HG03135 (cell line): Measurements from ENCODE around the gene PRSS50.
"Not testable (repeated sequence)": the region's sequence is repeated elsewhere in the genome, so short reads cannot be mapped to it uniquely, and the experiment has no call there.

Experiments used
- ATAC-seq: cut with Tn5 transposase; IDR thresholded peaks from one replicate; pipeline ENCODE4 v1.9.1; 2021; ENCODE audit warnings: mild to moderate bottlenecking, moderate library complexity; ENCODE audit not compliant: unreplicated experiment

Gene PRSS50

DNA sequence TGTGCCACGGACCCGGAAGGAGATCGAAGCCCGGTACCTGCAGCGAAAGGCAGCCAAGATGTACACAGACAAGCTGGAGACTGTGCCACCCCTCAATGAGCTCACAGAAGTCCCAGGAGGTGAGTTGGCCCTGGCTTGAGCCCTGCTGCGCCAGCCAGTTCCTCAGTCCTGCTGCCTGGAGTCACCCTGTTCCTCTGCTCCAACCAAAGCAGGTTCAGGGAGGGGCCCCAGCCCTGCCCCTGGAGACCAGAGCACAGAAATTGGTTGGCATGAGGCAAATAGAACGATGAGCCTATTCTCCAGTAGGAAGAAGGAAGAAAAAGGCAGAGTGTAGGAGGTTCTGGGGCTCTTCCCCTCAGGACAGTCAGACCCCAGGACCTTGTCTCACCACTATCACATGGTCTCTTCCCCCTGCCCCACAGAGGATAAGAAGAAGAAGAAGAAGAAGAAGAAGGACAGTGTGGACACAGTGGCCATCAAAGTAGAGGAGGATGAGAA, 8.5 kb downstream of the PRSS50 start:
- no peak for ATAC-seq

DNA sequence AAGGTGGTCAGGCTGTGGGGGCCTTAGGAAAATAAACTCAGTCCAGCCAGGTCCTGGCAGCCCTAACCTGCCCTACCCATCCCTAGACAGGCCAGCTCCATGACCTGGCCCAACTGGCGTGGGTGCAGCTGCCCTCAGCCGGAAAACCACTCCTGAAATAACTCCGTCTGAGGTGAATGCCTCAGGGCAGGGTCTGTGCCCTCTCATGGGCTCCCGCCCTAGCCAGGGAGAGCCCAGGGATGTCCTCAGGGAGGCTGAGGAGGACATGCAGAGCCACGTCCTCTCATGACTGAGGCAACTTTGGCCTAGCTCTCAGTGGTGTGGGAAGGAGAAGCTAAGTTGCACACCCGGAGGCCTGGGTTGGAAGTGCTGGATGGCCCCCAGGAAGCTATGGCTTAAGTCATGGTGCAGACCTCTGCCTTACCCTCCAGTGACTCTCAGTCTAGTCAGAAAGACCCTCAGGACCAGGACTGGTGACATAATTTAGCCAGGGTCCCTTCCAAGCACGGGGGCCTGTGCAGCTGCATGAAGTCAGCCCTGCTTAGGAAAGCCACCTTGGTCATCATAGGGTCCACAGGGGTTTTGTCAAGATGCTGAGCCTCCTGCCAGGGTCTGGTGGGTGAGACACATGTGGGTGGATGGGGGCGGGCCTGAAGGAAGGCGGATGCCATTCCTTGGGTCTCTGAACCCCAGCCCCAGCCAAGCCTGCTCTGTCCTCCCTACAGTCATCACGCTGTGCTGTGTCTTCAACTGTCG, 9.1 kb downstream of the PRSS50 start:
- ATAC-seq, result no peak

DNA sequence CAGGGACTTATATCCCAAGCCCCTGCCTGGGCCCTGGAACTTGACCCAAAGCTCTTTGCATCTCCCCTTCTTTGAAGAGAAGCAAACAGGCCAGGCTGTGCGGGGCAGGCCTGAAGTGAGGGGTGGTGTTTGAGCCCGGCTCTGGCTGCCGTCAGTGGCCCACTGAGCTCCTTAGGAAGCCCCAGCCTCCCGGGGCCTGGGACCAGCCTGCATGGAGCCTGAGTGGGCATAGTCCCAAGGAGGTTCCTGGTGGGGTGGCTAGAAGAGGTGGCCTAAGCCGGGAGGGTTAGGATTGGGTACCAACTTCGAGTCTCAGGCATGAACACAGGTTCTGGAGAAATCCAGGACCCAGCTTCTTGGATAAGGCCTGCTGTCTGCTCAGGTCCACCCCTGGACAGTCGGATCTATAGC, 10.1 kb downstream of the PRSS50 start:
- no peak for ATAC-seq

- ATAC-seq, result no peak
Measured at GRCh38 chr3:46706771-46707582, 10.7 kb downstream of the PRSS50 start.

GRCh38 chr3:46705751-46706552, 11.7 kb downstream of the PRSS50 start:
- ATAC-seq, result no peak

- no peak for ATAC-seq
Measured at GRCh38 chr3:46705022-46705530, 12.6 kb downstream of the PRSS50 start.

- not testable (repeated sequence) for ATAC-seq
Measured at GRCh38 chr3:46704346-46704745, 13.3 kb downstream of the PRSS50 start.

- no peak for ATAC-seq
Measured at GRCh38 chr3:46703013-46703520, 14.6 kb downstream of the PRSS50 start.

DNA sequence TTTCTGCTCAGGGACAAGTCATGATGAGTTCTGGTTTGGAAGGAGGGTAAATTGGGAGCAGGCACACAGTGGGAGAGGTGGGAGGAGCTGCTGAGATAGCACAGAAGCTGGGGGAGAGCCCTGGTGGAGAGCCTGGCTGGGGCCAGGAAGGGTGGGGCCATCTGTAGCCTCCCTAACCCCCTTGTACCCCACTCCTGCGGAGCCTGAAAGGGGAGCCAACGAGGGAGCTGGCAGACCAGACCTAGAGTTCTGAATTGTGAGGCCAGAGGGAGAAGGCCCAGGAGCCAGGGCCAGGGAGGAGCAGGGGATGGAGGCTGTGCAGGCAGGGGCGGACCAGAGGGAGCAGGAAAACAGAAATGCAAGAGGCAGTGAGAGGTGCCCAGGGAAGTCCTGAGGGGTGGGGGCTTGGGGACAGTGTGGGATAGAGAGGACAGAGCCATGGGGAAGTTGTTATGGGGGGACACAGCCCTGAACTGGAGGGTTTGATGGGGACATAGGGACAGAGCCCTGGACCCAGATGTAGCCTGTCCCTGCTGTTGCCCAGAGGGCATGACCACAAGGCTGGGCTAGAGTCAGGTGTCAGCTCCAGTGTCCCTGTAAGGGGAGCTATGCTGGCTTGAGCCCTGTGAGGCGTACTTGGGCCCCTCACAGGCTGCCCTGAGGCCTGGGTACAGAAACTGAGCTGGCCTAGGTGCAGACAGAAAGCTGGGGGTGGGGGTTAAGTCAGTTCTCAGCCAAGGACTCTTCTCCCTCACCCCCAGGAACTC, 15.2 kb downstream of the PRSS50 start:
- ATAC-seq, result no peak

DNA sequence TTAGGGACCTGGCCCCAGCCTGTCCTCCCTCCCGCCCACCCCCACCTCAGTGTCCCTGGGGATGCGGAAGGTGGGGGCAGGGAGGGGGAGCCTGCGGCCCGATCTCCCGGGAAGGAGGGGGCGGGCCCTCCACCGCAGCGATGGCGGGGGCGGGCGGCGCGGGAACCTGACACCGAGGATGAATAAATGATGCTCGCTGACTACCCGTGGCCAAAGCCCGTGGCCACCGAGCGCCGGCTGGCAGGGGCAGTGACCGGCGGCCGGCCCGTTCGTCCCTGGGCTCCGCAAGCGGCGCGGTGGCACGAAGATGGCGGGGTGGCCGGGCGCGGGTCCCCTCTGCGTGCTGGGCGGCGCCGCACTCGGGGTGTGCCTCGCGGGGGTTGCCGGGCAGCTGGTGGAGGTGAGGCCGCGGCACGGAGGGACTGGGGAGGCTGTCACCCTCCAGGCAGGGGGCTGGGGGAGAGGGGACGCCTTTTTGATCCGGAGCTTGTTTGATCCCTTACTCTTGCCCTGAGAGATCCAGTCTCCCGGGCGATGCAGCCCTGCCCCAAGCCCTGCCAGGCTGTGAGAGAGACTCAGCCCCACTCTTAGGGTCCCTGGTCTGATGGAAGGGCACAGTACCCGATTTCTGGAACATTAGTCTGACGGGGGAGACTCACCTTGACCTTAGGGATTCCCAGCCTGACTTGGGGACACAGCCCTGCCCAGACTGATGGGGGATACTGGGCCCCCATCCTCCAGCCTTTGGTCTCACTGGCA, 16.3 kb downstream of the PRSS50 start, which contains the start of gene TMIE:
TSS of gene TMIE (plus strand) at position 212 of the 759 bp plus-strand sequence. CDS start at position 308, 96 bp downstream.
- ATAC-seq, result no peak

DNA sequence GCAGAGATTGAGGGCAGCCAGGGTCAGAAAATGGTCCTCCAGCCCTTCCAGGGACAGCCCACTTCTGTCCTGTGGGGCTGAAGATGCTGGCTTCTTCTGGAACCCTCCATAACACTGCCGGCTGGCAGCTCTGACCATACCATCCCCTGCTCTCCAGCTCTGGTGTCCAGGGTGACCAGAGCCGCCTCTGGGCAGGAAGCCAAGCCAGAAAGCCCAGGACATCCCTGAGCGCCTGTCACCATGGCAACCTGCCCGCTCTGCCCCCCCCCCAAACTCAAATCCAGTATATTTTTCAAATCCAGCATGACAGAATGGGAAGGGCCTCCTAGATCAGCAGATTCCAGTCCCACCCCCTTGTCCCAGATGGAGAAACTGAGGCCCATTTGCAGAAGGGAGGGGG, 16.9 kb downstream of the PRSS50 start:
- ATAC-seq, result no peak

DNA sequence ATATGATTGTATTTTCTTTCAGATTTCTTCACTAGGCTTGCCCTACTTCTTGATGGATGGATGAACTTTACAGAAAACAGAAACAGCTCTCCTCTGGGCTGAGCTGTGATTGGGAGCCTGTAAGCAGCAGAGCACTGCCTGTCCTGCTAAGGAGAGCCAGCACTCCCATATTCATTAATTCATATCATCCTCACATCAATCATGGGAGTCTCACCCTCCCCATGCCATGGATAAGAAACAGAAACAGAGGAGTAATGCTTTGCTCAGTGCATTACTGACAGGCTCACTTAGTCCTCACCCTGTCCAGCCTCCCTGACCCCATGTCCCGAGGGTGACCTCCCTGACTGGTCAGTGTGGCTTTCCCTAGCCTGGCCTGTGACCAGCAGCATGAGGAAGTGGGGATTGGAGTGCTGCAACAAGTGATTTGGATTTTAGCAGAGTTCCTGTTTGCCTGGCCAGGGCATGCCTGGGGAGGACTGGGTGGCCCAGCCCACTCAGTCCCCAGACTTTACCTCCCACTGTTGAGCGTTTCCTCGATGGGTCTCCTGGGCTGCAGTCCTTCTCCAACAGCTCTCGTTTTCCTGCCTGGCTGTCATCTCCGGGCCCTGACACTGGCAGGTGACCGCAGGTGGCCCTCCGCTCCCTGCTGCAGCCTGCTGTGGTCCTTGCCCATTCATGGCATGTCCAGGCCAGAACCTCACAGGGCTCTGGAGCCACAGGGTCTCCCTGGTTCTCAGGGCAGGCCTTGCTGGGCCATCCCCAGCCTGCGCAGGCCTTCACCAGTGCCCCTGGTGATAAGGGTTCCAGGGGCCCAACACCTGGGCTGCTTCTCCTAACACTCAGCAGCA, 17.8 kb downstream of the PRSS50 start:
- ATAC-seq, result no peak

GRCh38 chr3:46695962-46696894, 21.4 kb downstream of the PRSS50 start:
- ATAC-seq, result no peak

DNA sequence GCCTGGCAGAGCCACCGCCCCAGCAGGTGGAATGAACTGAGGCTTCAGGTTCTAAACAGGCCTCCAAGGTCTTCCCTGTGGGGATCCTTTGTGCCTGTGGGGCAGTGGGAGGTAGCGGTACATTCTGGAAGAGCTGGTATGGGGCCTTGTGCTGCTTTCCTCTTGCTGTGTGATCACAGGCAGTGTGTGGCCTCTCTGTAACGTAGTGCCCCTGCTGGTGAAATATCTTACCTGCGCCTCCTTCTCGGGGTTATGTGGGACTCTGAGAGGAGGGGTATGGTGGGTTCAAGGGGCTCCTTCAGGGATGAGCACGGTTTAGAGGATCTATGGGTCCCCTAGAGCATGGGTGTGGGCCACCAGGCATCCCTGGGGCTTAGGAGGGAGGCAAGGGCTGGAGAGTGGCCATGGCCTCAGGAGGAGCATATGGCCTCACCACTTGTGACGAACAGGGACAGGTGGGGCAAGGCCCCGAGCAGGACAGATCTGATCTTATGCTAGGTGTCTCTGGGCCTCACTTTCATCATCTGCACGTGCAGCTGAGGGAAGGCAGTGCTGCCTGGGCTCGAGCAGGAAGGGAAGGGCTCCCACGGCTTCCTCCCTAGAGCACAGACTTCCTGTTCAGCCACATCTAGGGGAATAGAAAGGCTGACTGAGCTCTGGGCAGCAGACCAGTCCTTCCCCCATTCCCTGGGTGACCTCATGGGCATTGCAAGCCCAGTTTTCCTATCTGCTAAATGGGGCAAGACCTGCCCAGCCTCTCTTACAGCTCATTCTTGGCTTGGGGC, 22.3 kb downstream of the PRSS50 start:
- no peak for ATAC-seq

GRCh38 chr3:46694520-46694919, 23.1 kb downstream of the PRSS50 start:
- ATAC-seq, result no peak

- ATAC-seq, result no peak
Measured at GRCh38 chr3:46693892-46694226, 23.8 kb downstream of the PRSS50 start.
